PC-9 (cell line): Measurements from ENCODE around the gene TRIP6.

ENCODE experiments used
- EZH2 ChIP-seq: fragments of 200-600 bp; sonication (generic); IDR thresholded peaks from 2 replicates; pipeline ENCODE4 v1.8.0; 2017; ENCODE audit warnings: antibody characterized with exemption, low read depth
- TF ChIP-seq, protein P1 (sequence below): fragments of 200-600 bp; sonication (generic); conservative IDR thresholded peaks from 2 replicates; pipeline ENCODE4 v1.6.1; 2017; ENCODE audit warnings: mixed run types, antibody characterized with exemption, mild to moderate bottlenecking, moderate library complexity

- TF ChIP-seq, protein P1, sequence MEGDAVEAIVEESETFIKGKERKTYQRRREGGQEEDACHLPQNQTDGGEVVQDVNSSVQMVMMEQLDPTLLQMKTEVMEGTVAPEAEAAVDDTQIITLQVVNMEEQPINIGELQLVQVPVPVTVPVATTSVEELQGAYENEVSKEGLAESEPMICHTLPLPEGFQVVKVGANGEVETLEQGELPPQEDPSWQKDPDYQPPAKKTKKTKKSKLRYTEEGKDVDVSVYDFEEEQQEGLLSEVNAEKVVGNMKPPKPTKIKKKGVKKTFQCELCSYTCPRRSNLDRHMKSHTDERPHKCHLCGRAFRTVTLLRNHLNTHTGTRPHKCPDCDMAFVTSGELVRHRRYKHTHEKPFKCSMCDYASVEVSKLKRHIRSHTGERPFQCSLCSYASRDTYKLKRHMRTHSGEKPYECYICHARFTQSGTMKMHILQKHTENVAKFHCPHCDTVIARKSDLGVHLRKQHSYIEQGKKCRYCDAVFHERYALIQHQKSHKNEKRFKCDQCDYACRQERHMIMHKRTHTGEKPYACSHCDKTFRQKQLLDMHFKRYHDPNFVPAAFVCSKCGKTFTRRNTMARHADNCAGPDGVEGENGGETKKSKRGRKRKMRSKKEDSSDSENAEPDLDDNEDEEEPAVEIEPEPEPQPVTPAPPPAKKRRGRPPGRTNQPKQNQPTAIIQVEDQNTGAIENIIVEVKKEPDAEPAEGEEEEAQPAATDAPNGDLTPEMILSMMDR = no peak
- TF ChIP-seq EZH2 = no peak
These were observed 12.9 kb upstream of the TRIP6 start for GRCh38 chr7:100854146-100854895.
